ENCODE data around the gene OPN4.

Gene OPN4

DNA sequence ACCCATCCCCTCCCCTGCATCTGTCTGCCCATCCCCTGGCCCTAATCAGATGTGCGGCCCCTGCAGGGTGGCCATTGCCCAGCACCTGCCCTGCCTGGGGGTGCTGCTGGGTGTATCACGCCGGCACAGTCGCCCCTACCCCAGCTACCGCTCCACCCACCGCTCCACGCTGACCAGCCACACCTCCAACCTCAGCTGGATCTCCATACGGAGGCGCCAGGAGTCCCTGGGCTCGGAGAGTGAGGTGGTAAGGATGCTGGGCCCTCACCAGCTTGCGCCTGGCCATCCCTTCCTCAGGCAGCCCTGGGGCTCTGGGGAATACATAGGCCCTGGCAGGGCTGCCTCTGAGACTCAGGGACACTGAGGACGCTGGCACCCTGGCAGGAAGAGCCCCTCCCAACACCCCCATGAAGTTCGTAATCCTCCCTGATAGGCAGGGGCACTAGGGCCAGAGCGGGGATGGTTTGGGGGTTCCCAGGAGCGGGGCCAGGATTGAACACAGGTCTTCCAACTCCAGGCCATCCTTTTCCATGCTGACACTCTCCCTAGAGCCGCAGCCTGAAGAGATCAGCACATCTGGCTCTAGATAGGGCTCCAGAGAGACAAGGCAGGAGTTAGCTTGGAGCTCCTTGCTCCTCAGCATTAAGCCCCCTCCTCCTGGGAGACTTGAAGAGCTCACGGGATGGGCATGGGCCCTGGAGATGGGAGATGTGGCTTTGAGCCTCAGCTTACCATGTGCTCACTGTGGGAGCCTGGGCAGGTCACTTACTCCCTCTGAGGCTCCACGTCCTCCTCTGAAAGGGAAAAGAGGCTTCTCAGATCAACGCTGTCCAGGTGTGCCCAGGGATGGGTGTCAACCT is 8.1 kb downstream of the OPN4 start:
- no peak for DNase-seq

DNA sequence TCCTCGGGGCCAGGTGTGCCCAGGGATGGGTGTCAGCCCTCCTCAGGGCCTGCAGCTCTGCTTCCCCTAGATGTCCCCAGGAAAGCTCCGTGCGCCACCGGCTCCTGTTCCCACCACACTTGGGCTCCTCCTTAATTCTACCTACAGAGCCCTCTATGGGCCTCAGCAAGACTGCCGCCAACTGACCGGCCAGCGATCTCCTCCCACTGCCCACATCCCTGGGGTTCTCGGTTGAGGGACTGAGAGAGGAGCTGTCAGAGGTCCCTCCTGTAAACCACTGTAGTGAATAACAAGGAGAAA is 8.6 kb downstream of the OPN4 start:
- DNase-seq = no peak

DNA sequence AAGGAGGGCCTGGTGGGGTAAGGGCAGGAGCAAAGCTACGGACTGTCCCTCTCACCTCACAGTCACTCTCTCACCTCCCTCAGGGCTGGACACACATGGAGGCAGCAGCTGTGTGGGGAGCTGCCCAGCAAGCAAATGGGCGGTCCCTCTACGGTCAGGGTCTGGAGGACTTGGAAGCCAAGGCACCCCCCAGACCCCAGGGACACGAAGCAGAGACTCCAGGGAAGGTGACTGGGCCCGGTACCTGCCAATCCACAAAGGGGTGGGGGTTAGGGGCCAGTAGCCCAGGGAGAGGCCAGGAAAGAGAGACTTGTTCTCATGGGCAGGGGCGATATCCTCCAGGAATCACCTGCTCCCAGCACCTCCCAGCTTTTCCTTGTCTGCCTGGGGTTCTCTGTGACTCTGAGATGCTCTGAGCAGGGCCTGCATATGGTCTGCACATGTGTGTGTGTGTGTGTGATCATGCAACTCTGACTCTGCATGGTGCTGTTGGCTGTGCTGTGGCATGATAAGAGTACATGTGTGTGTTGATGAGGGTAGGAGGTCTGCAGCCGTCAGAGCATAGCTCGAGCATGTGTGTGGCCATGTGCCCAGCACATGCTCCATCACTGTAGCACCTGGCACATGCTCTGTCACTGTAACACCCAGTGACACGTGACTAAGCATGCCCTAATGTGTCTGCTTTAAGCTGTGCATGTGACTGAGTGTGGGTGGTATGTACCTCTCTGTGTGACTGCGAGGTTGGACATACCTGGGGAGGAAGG is 9.4 kb downstream of the OPN4 start:
- no peak for DNase-seq

GRCh38 chr10:86664341-86665217 is 10.2 kb downstream of the OPN4 start:
- no peak for DNase-seq

DNA sequence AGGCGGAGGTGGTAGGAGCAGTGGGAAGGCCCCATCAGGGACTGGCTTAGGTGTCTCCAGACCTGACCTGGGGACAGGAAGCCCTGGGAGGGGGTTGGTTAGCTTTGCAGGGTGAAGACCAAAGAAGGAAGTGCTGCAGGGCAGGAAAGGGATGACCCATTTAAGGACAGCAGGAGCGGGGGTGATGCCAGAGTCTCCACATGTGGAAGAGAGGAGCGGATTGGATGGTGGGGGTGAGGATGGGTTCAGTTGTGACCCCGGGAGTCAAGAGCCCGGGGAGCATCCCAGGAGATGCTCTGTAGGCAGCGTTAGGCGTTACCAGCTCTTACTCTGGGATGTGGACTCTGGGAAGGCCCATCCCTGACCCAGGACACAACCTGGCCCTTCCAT is 10.9 kb downstream of the OPN4 start:
- DNase-seq = no peak

GRCh38 chr10:86665868-86666267 is 11.5 kb downstream of the OPN4 start:
- DNase-seq = no peak

GRCh38 chr10:86666538-86666937 is 12.2 kb downstream of the OPN4 start:
- DNase-seq = no peak

GRCh38 chr10:86667421-86668181 is 13.3 kb downstream of the OPN4 start:
- DNase-seq = no peak

- peak; percentile 49 for DNase-seq
These were observed 14.2 kb downstream of the OPN4 start, which contains the start of gene LDB3 for GRCh38 chr10:86668297-86669165. LDB3 (plus strand) TSS chr10:86668511; CDS start chr10:86668692, 181 bp downstream.

DNA sequence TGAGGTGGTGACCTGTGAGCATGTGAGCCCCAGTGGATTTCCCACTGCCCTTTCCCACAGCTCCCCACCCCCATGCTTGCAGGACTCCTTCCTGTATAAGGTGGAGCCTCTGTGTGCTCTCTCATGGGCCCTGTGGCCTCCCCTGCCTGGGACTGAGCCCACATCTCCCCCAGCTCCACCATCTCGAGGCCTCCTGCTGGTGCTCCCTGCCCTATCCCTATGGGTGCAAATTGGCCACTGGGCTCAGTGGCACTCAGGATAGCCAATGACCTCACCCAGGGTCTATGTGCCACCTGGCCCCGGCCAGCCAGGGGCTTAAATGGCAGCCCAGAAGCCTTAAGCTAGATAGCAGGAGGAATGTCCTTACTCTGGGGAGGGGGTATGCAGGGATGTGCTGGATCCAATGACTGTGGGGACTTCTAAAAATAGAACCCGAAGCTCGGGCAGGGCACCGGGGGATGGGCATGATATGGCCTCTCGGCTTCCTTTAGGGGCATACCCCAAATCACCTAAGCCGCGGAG is 16.0 kb downstream of the OPN4 start:
- no peak for DNase-seq

GRCh38 chr10:86670876-86671275 is 16.5 kb downstream of the OPN4 start:
- DNase-seq = no peak

DNA sequence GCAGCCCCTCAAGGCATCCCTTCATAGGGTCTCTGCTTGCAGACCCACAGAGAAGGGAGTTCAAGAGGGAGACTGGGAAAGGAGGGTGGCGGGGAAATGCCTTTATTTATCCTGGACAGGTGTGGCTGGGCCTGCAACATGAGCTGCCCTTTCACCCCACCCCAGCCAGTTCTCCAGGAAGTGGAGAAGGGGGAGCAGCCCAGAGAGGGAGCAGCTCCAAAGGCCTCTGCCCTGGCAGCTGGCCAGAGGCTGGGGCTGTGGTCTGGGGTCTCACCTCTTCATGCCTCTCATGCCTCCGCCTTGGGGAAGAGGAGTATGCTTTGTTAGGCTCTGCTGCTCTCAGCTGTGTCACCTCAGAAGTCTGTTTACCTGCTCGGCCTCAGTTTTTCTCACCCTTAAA is 17.1 kb downstream of the OPN4 start:
- no peak for DNase-seq

DNA sequence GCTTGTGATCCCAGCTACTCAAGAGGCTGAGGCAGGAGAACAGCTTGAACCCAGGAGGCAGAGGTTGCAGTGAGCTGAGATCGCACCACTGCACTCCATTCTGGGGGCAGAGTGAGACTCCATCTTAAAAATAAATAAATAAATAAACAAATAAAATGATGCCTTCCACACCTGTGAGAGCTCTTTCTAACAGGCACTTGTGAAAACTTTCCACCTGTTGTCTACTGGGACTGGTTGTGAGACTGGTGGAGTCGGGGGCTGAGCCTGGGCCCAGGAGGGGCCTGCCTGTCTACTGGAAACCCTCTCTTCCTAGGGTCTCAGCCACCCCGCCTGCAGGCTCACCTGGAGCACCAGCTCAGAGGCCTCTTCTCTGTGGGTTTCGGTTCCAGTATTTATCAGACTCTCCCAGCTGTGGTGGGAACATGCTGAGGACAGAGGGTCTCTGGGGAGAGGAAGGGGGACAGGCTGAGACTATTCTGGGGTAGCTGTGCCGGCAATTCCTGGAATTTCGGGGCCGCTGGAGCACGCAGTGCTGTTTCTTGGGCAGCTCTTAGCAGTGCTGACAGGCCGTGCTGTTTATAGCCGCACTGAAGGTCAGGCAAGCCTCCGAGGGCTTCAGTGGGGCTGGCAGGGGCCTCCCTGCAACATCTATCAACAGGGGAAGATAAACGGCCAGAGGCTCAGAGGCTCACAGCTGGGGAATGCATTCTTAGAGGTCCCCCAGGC is 17.8 kb downstream of the OPN4 start:
- DNase-seq = no peak

DNA sequence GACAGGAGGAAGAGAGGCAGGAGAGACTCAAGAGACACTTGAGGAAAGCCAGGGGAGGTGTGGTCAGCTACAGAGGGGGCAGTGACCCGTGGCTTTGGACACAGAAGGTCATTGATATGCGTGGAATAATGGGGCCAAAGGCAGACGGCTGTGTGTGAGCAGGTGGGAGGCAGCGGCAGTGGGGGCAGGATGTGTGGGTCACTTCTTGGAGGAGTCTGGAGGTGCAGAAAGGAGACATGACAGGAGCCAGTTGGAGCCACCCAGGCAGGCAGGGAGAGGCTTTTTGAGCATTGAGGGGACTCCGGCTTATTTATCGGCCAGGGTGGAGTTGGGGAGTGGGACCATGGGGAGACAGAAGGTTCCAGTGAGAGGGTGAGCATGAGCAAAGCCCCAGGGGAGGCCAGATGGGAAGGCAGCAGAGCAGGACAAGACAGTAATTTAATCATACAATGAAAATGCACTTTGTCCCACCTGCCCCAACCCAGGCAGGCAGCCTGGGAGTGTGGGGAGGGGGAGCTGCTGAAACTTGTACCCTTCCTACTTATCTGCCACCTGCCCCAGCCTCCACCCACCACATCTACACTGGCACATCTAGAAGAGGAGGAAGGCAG is 19.0 kb downstream of the OPN4 start:
- no peak for DNase-seq

DNA sequence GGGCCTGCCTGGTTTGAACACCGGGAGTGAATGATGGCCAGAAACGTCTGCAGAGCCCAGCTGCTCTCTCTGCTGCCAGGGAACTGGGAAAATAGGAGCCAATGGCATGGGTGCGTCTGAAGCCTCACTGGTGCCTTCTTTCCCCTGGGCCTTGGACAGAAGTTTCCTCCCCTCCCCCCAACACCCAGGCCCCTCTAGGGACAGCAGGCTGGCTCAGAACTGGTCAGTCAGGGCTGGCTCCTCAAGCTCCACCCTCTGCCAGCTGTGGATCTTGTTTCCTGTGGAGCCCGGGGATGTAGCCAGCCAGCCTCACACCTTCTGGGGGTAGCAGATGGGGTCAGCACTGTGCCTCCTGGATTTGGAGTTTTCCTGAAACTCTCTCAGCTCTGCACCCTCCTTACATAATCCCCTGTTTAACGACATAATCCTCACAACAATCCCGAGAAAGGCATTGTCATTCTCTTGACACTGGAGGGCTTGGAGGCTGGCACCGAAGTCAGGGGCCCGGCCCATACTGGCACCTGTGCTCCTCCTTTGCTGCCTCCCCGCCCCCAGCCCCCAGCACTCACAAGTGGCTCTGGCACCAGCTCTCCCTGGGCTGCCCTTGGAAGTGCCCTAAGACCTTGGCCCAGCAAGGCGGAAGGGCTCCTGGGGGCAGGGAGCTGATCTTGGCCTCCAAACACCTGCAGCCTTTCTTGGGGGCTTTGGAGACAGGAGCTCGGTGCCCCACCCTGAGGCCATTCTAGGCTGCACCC is 19.7 kb downstream of the OPN4 start:
- DNase-seq = no peak

- no peak for DNase-seq
These were observed 20.6 kb downstream of the OPN4 start for GRCh38 chr10:86674912-86675311.

GRCh38 chr10:86677374-86677773 is 23.0 kb downstream of the OPN4 start:
- no peak for DNase-seq

DNA sequence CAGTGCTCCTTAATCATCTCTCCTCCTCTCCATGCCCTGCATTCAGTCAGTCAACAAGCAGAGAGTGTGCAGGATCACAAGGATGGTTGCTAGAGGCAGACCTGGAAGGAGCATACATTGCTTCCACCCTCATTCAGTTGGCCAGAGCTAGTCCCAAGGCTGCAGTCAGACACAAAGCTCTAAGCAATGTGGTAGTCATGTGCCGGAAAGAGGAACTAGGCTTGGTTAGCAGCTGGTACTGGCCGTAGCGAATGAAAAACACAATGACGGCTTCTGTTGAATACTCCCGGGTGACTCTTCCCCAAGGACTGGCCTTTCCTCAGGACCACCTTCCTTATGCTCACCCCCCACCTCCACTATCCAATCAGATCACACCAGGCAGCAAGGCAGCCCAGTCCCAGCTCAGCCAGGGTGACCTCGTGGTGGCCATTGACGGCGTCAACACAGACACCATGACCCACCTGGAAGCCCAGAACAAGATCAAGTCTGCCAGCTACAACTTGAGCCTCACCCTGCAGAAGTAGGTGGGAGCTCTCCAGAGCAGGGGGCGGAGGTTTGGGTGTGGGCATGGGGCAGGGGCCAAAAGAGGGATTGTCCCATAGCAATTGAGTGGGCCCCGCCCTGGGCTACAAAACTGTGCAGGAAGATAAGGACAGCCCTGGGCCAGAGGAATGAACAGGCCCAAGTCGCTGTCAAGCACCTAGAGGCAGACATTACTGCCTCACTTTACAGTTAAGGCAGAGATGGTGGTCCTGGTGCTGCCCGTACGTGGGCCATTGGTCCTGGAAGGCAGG is 24.8 kb downstream of the OPN4 start:
- no peak for DNase-seq

DNA sequence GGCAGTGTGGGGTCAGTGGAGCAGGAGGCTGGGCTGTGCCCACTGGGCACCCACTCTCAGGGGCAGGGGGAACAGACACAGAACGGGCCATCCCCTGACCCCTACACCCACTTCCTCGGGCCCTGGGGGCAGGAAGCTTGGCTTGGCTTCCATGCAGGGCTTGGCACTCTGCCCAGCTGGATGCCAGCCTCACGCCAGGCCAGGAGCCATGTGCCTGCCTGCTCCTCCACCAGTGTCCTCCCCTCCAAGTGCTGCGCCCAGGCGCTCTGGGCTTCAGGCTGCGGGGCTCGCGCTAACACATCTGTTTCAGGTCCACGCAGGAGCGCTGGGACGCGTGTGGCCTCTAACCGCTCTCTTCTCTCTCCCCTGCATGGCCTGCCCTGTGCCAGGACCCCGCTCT is 26.7 kb downstream of the OPN4 start:
- DNase-seq = no peak

All from NCI-H2029 (cell line).